Ishikawa (cell line): ENCODE results near the gene UTF1.

ENCODE experiments used
- CREB1 ChIP-seq: IDR thresholded peaks from 2 replicates; pipeline ENCODE4 v1.6.1; 2012; ENCODE audit warnings: low read depth
- FOXM1 ChIP-seq: IDR thresholded peaks from 2 replicates; pipeline ENCODE4 v1.6.1; 2012; ENCODE audit warnings: low read depth, borderline replicate concordance
- MAX ChIP-seq: IDR thresholded peaks from 2 replicates; pipeline ENCODE4 v1.6.1; 2012
- TAF1 ChIP-seq: IDR thresholded peaks from 2 replicates; pipeline ENCODE4 v1.6.1; 2012; ENCODE audit warnings: low read depth, mild to moderate bottlenecking
- TCF12 ChIP-seq: IDR thresholded peaks from 2 replicates; pipeline ENCODE4 v1.6.1; 2012; ENCODE audit warnings: low read depth
- ZBTB7A ChIP-seq: IDR thresholded peaks from 2 replicates; pipeline ENCODE4 v1.6.1; 2012; ENCODE audit warnings: low read depth
- TF ChIP-seq, protein P1 (sequence below): IDR thresholded peaks from 2 replicates; pipeline ENCODE4 v1.6.1; 2012; ENCODE audit warnings: low read depth, mild to moderate bottlenecking

- TF ChIP-seq FOXM1 (no peak), CREB1 (no peak), TCF12 (no peak), TAF1 (no peak), ZBTB7A (no peak), MAX (no peak)
- TF ChIP-seq, protein P1, sequence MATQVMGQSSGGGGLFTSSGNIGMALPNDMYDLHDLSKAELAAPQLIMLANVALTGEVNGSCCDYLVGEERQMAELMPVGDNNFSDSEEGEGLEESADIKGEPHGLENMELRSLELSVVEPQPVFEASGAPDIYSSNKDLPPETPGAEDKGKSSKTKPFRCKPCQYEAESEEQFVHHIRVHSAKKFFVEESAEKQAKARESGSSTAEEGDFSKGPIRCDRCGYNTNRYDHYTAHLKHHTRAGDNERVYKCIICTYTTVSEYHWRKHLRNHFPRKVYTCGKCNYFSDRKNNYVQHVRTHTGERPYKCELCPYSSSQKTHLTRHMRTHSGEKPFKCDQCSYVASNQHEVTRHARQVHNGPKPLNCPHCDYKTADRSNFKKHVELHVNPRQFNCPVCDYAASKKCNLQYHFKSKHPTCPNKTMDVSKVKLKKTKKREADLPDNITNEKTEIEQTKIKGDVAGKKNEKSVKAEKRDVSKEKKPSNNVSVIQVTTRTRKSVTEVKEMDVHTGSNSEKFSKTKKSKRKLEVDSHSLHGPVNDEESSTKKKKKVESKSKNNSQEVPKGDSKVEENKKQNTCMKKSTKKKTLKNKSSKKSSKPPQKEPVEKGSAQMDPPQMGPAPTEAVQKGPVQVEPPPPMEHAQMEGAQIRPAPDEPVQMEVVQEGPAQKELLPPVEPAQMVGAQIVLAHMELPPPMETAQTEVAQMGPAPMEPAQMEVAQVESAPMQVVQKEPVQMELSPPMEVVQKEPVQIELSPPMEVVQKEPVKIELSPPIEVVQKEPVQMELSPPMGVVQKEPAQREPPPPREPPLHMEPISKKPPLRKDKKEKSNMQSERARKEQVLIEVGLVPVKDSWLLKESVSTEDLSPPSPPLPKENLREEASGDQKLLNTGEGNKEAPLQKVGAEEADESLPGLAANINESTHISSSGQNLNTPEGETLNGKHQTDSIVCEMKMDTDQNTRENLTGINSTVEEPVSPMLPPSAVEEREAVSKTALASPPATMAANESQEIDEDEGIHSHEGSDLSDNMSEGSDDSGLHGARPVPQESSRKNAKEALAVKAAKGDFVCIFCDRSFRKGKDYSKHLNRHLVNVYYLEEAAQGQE = no peak
Observed at GRCh38 chr10:133235265-133235855, 5.3 kb downstream of the UTF1 start.
